ENCODE results near the gene RGPD4.

RGPD4 gene

GRCh38 chr2:107931412-107931811 is 104.7 kb downstream of the RGPD4 start:
- no peak for DNase-seq

GRCh38 chr2:107932488-107932887 is 105.8 kb downstream of the RGPD4 start:
- DNase-seq = no peak

GRCh38 chr2:107932979-107933378 is 106.3 kb downstream of the RGPD4 start:
- peak in 1 of 2 experiments; percentile 18 for DNase-seq

GRCh38 chr2:107936433-107937359 is 110.0 kb downstream of the RGPD4 start:
- DNase-seq = peak in 1 of 2 experiments; percentile 25

Measured in SW 1271 (cell line).